NT2/D1 (cell line): Measurements from ENCODE around the gene NOP53.

ENCODE experiments used
- SUZ12 ChIP-seq: IDR thresholded peaks from 2 replicates; pipeline ENCODE4 v1.6.1; 2011; ENCODE audit not compliant: insufficient read length, insufficient read depth; ENCODE audit errors: extremely low read depth
- YY1 ChIP-seq: IDR thresholded peaks from 2 replicates; pipeline ENCODE4 v1.6.1; 2011; ENCODE audit not compliant: insufficient read length, insufficient read depth
- ZNF274 ChIP-seq: IDR thresholded peaks from 2 replicates; pipeline ENCODE4 v1.6.1; 2011; ENCODE audit warnings: mild to moderate bottlenecking, low read depth, low read length

DNA sequence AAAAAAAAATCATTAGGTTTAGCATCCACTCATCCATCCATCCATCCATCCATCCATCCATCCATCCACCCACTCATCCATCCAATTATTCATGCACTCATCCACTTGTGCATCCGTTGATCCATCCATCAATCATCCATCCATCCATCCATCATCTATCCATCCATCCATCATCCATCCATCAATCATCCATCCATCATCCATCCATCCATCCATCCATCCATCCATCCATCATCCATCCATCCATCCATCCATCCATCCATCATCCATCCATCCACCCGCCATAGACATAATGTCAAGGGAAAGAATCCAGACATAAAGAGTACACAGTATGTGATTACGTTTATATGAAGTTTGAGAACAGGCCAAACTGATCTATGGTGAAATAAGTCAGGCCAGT, 24.2 kb downstream of the NOP53 start:
- TF ChIP-seq ZNF274 (no peak), YY1 (no peak), SUZ12 (no peak)
